GM19240 (cell line): ENCODE measurements around the gene RYR1.
A peak's percentile ranks its signal among the peaks of the same experiment; 100 is the strongest.
"Not testable (repeated sequence)": the region's sequence is repeated elsewhere in the genome, so short reads cannot be mapped to it uniquely, and the experiment has no call there.

Source experiments
- DNase-seq: peaks from one replicate; pipeline ENCODE4 v3.0.0; 2011; ENCODE audit warnings: low spot score; ENCODE audit not compliant: insufficient read length

RYR1 gene

DNA sequence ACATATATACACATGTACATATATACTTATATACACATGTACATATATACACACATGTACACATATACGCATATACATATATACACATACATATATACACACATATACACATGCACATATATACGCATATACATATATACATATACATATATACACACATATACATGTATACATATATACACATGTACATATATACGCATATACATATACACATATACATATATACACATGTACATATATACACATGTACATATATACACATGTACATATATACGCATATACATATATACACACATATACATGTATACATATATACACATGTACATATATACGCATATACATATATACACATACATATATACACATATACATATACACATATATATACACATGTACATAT lies 169.4 kb downstream of the RYR1 start:
- DNase-seq = not testable (repeated sequence)

DNA sequence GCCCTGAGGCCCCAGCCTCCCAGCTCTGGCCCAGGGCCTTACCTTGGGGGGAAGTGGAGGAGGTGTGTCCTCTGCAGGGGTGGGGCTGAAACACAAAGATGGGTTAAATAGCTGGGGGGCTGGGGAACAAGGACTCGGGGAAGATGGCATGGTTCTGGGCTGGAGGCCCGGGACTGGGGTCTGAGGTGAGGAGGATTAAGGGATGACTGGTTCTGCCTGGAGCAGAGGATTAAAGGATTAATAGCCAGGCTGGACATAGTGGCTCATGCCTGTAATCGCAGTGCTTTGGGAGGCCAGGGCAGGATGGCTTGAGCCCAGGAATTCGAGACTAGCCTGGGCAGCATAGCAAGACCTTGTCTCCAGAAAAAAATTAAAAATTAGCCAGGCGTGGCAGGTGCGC lies 172.6 kb downstream of the RYR1 start:
- DNase-seq = no peak

DNA sequence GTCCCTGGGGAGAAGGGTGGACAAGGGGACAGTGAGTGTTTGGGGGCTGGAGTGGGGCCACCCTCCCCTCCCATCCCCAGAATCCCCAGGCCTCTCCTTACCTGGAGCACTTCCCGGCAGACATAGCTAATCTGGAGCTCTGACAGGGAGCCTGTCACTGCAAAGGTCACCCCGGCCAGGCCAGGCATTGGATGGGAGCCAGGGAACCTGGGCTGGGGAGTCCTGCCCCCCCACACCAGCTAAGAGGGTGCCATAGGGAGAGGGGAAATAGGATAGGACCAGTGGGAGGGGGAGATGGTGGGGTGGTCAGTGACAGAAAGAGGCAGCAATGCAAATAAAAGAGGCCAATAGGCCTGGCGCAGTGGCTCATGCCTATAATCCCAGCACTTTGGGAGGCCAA lies 180.8 kb downstream of the RYR1 start:
- no peak for DNase-seq

DNA sequence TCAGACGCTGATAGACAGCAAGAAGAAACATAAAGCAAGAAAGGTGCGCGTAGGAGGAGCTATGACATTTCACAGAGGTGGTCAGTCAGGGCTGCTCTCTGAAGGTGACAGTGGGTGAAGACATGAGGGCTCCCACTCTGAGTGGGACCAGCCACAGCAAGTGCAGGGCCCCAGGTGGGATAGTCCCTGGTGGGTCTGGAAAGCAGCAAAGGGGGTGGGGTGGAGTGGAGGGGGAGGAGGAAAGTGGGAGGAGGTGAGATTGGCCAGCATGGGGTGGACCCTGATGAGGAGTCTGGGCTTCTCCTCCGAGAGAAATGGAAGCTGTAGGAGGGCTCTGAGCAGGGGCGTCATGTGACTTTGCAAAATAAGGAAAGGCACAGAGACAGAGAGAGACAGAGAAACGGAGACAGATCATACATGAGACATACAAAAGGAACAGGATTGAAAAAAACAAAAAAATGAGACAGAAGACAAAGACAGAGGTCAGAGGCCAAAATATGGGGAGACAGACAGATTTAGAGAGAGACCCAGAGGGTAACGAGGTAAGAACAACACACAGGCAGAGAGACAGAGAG lies 181.6 kb downstream of the RYR1 start:
- no peak for DNase-seq

DNA sequence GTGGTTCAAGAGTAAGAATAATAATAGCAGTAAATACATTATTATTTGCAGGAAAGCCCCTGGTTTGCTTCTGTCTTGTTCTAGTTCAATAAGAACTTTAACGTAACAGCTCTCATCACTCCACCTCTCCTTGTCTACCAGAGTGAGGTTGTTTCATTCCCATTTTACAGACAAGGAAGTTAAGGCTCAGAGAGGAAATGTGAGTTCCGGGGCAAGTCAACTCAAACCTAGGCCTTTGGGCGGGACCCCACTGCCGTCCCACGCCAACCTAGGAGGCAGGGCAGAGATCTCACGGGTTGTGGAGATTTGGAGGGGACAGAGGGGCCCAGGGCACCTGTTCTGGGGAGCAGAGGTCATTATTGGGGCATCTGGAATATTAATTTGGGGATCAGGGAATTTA lies 182.8 kb downstream of the RYR1 start:
- DNase-seq = no peak

DNA sequence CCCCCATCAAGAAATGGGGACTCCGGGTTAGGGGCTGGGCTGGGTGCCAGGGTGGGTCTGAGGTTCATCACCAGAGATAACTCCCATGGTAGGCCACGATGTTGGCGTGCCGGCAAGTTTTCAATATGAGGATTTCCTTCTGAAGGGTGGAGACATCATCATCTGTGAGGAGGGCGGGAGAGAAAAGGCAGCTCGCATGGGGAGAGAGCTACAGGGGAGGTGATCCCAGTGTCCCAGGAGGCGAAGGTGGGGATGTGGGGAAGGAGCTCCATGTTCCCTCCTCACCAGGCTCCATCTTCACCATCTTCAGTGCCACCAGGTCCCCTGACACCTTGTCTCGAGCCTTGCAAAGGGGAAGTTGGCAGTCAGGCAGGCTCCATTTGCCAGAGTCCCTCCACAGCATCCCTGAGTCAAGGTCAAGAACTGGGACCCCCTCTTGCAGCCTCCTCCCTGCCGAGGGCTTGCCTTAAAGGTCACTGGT lies 183.8 kb downstream of the RYR1 start:
- DNase-seq = no peak

DNA sequence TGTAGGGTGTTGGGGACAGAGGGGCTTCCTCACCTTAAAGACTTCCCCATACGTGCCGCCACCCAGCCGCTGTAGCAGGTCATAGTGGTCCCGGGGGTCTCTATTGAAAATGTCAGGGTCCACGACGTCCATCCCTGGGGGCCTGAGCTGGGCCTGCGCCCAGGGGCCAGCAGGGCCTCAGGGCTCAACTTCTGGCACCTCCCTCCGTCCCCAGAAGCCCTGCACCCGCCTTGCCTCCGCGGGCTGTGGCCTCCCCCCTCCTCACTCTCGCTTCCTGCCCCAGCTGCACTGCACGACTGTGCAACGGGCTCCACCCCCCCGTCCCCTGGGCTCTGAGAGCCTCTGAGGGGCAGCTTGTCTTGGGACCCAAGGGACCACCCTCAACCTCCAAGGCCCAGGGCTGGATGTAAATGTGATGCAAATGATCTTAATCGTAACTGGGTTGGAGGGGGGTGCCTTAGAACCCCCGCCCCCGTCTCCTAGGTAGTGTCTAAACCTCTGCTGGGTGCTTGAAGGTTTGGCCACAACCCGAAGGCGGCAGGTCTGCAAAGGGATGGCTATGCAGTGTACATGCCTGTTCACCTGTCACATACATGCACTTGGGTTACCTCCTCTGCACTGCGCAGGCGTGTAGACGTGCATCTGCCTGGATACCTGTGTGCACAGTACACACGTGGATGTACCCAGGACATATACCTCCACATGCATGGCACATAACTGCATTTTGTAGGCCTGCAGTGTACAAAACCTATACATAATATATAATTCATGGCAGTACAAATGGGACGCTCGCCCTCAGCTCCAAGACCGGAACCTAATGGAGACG lies 184.5 kb downstream of the RYR1 start, which contains the start of gene MAP4K1:
Gene MAP4K1 (minus strand): TSS at position 190 of the 826 bp plus-strand sequence. CDS start 58 bp downstream, at position 132.
- peak; percentile 51 for DNase-seq

DNA sequence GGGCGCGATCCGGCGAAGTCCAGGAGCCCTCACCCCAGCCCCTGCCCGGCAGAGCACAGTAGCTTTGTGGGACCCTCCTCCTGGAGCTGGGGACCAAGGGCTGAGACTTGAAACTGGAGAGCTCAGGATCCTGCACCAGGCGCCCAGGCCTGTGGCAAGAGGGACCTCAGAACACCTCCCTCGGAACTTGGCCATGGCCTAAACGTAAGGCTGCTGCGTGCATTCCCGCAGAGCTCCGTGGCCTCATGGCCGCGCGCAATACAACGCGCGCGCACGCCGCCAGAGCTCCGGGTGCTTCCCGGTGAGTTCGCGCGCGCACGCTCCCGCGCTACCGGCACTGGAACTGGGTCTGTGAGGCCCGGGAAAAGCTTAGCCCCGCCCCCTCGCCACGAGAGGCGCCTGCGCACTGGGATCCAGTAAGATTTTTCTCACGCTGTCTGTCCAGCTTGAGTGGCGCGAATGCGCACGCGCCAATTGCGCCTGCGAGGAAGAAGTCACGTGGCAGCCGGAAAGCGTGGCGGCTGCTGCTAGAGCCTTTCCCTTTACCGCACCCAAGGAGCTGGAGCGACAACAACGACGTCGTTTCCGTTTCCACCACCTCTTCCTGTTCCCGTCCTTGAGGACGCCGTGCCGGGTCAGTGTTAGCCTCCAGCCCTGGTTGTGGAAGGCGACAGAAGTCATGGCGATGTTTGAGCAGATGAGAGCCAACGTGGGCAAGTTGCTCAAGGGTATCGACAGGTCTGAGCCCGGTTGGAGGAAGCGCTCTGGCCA lies 185.3 kb downstream of the RYR1 start, which contains the start of gene EIF3K:
Gene EIF3K (plus strand): TSS at position 599 of the 771 bp plus-strand sequence. CDS start 81 bp downstream, at position 680.
- DNase-seq = peak; percentile 97

DNA sequence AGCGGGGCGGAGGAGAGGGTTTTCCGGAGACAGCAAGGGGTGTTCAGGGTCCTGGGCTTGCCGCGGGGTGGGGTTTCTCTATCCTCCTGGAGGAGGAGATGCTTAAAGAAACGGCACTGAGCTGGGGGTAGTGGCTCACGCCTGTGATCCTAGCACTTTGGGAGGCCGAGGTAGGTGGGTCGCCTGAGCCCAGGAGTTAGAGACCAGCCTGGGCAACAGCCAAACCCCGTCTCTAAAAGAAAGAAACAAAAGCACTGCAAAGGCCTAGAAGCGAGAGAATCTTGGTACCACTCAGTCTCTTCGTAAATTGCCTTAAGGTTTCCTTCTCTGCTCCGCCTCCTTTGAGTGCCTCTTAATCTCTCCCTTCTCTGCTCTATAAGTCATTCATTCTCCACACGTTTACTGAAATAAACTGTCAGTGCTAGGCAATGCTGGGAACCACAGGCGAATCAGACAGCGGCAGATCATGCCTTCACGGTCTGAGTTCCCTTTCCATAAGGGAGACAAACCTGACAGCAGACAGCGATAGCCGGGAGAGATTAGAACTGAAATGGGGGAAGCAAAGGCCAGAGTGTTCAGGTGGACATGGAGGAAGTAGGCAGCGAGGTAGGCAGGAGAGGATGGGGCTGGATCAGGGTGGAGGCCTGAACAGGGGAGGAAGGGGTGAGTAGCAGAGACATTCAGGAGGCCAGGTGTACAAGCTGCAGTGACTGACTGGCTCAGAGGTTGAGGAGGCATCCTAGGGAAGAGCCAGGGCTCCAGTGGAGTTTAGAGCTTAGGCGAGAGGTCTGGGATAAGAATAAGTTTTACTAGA lies 186.1 kb downstream of the RYR1 start:
- no peak for DNase-seq

DNA sequence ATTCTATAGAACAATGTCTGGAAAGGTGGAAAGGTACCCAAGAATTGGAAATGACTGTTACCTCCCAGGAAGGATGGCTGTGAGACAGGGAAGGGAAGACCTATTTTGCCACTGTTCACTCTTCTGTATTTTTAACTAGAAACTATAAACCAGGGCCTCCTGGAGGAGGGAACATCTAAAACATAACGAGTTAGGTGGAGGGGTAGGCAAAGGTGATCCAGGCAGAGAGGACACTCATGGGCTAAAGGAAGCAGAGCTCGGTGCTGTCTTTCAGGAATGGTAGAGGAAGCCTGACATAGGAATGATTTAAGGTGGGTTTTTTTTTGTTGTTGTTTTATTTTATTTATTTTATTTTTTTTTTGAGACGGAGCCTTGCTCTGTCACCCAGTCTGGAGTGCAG lies 191.3 kb downstream of the RYR1 start:
- no peak for DNase-seq

DNA sequence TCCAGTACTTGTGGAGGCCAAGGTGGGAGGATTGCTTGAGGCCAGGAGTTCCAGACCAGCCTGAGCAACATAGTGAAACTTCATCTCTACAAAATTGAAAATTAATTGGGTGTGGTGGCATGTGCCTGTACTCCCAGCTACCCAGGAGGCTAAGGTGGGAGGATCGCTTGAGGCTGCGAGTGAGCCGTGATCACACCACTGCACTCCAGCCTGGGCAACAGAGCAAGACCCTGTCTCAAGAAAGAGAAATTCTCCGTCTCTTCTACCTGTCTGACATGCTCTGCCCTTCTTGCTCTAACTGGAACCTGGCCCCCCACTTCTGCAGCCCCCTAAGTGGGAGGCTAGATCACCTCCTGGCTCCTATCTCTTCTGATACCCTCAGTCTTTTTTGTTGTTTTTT lies 192.9 kb downstream of the RYR1 start:
- DNase-seq = no peak

DNA sequence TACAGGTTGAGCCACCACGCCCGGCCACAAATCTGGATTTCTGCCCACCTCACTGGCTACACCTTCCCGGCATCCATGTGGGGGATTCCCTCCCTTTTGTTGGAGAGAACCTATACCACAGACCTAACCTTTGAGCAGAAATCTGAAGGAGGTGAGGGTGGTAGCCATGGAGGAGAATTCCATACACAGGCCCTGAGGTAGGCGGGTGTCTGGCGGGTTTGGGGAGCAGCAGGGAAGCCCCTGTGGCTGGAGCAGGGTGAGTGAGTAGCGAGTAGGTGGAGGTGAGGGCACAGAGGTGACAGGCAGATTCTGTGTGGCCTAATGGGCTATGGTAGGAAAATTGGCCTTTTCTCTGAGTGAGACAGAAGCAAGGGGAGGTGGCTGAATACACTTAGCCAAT lies 196.1 kb downstream of the RYR1 start:
- no peak for DNase-seq

DNA sequence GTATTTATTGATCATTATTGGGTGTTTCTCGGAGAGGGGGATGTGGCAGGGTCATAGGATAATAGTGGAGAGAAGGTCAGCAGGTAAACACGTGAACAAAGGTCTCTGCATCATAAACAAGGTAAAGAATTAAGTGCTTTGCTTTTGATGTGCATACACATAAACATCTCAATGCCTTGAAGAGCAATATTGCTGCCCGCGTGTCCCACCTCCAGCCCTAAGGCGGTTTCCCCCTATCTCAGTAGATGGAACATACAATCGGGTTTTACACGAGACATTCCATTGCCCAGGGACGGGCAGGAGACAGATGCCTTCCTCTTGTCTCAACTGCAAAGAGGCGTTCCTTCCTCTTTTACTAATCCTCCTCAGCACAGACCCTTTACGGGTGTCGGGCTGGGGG lies 197.8 kb downstream of the RYR1 start:
- not testable (repeated sequence) for DNase-seq

DNA sequence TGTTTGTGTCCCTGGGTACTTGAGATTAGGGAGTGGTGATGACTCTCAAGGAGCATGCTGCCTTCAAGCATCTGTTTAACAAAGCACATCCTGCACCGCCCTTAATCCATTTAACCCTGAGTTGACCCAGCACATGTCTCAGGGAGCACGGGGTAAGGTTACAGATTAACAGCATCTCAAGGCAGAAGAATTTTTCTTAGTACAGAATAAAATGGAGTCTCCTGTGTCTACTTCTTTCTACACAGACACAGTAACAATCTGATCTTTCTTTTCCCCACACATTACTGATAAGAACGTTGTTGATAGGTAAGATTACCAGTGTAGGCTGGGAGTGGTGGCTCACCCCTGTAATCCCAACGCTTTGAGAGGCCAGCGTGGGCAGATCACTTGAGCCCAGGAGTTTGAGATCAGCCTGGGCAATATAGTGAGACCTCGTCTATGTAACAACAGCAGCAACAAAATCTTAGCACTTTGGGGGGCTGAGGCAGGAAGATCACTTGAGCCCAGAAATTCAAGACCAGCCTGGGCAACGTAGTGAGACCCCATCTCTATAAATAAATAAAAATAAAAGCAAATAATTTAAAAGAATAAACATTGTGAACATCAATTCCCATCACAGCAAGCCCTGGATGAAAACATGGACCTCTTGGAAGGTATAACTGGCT lies 198.5 kb downstream of the RYR1 start:
- DNase-seq = not testable (repeated sequence)

DNA sequence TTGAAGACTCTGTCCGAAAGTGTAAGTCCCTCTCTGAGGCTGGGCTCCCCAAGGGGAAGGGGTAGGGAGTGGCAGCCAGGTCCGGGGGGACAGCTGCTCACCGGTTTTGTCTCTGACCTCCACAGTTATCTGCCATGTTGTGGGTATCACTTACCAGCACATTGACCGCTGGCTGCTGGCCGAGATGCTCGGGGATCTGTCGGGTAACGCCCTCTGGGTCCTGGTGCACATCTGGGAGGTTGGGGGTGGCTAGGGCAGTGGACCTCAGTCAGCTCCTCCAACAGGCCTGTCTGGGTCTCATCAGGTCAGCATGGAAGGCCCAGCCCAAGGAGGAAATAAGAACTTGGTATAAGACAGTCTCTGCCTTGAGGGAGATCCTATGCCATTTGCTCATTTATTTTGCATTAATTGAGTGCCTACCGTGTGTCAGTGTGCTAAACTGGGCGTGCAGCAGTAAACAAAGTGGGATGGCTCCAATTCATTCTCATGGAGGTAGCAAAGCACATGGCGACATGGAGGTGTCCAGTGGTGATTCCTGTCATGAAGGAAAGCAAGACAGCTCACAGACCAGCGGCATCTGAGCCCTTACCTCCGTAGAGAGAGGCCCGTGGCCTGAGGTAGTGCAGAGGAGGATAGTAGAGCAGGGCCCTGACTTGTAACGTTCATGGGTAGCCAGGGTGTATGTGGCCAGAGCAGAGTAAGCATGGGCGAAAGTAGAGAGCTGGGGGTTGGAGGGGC lies 199.2 kb downstream of the RYR1 start:
- DNase-seq = no peak

DNA sequence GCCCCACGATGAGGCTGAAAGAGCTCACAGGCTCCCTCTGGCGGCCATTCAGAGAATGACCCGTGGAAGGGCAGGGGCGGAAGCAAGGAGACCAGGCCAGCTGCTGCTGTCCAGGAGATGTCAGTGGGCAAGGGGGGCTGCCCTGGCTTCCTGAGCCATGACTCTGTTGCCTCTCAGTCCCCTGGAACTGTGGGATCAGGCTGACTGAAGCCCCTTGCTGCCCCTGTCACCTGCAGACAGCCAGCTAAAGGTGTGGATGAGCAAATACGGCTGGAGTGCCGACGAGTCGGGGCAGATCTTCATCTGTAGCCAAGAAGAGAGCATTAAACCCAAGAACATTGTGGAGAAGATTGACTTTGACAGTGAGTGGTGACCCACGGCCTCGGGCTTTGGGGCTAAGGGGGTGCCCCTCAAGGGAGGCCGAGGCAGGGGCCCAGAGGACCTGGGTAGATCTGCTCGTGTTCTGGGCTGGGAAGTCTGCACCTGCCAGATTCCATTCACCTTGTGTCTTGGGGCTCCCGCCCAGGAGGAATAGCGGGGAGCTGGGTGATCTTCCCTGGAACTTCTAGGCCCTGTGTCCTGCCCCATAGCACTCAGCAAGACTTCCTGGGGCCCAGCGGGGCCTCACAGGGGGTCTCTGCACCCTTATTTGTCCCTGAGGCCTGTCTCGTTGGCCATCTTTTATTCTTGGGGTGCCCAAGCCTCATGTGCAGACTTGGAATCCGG lies 201.4 kb downstream of the RYR1 start:
- peak; percentile 72 for DNase-seq

DNA sequence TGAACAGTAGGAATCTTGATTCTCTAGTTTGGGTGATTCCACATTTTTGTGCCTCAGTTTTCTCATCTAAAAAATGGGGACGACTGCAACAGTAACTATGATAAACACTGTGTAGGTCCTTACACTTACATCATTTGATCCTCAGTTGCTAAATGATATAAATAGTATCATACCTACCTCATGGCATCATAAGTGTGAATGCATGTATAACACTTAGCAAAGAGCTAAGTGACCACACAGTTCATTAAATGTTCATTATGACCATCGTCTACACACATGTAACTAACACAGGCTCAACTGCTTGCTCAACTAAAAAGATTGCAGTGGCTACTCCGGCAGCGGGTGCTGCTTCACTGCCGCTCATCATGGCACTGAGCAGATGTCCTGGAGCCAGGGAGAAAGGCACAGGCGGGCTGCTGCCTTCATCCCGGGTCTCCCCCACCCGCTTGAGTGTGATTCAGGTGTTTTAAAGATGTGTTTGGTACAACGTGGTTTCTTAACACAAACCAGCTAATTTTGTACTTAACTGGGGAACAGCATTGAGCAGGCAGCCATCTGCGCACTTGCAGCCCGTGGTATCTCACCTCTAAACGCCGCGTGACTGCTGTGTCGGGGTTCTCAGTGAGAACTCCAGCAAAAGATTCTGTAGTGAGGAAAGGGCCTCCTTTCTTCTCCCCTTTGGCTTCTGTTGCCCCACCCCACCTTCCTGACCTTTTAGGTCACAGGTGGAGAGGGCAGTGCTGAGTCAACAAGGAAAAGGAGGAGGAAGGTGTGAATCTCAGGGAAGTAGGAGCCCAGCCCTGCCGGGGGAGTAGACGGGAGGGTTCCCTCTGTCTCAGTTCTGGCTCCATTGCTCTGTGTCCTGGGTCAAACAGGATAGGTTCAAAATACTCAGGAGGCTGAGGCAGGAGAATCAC lies 202.2 kb downstream of the RYR1 start:
- no peak for DNase-seq
